ENCODE data around the gene STAT3.
A peak's percentile ranks its signal among the peaks of the same experiment; 100 is the strongest.
"Not testable (repeated sequence)": the region's sequence is repeated elsewhere in the genome, so short reads cannot be mapped to it uniquely, and the experiment has no call there.

Gene STAT3

GRCh38 chr17:42389899-42390298, 1.7 kb upstream of the STAT3 start:
- in situ Hi-C loops (cut with MboI; ENCODE audit: low pct_unique_long_range_greater_than_20kb, low sequenced_read_pairs): loop anchor here (10.0 kb wide), 1 partner anchor 55 kb away; no protein-coding TSS in a partner anchor
- no peak for DNase-seq

GRCh38 chr17:42389135-42389417, 834 bp upstream of the STAT3 start:
- in situ Hi-C loops (cut with MboI; ENCODE audit: low pct_unique_long_range_greater_than_20kb, low sequenced_read_pairs): loop anchor here (10.0 kb wide), 1 partner anchor 54 kb away; no protein-coding TSS in a partner anchor

GRCh38 chr17:42387661-42388380, 421 bp downstream of the STAT3 start:
- in situ Hi-C loops (cut with MboI; ENCODE audit: low pct_unique_long_range_greater_than_20kb, low sequenced_read_pairs): loop anchor here (10.0 kb wide), 1 partner anchor 53 kb away; no protein-coding TSS in a partner anchor
- DNase-seq: peak; percentile 70

More at GRCh38 chr17:42389135-42389417, 834 bp upstream of the STAT3 start:
- no peak for DNase-seq

- in situ Hi-C loops (cut with MboI; ENCODE audit: low pct_unique_long_range_greater_than_20kb, low sequenced_read_pairs): loop anchor here (10.0 kb wide), 1 partner anchor 52 kb away; no protein-coding TSS in a partner anchor
- peak; percentile 61 for DNase-seq
These were observed 1.2 kb downstream of the STAT3 start for GRCh38 chr17:42386777-42387657.

- in situ Hi-C loops (cut with MboI; ENCODE audit: low pct_unique_long_range_greater_than_20kb, low sequenced_read_pairs): loop anchor here (10.0 kb wide), 1 partner anchor 47 kb away; no protein-coding TSS in a partner anchor
- no peak for DNase-seq
These were observed 6.3 kb downstream of the STAT3 start for GRCh38 chr17:42381898-42382297.

- DNase-seq: no peak
- in situ Hi-C loops (cut with MboI; ENCODE audit: low pct_unique_long_range_greater_than_20kb, low sequenced_read_pairs): loop anchor here (10.0 kb wide), 1 partner anchor 46 kb away; no protein-coding TSS in a partner anchor
These were observed 7.3 kb downstream of the STAT3 start for GRCh38 chr17:42380935-42381334.

- peak; percentile 54 for DNase-seq
- in situ Hi-C loops (cut with MboI; ENCODE audit: low pct_unique_long_range_greater_than_20kb, low sequenced_read_pairs): no loop called here
These were observed 9.2 kb downstream of the STAT3 start for GRCh38 chr17:42378959-42379594.

- no peak for DNase-seq
- in situ Hi-C loops (cut with MboI; ENCODE audit: low pct_unique_long_range_greater_than_20kb, low sequenced_read_pairs): no loop called here
These were observed 9.8 kb downstream of the STAT3 start for GRCh38 chr17:42378359-42378958.

- DNase-seq: no peak
- in situ Hi-C loops (cut with MboI; ENCODE audit: low pct_unique_long_range_greater_than_20kb, low sequenced_read_pairs): no loop called here
These were observed 14.3 kb downstream of the STAT3 start for GRCh38 chr17:42373896-42374295.

GRCh38 chr17:42372142-42372541, 16.1 kb downstream of the STAT3 start:
- no peak for DNase-seq
- in situ Hi-C loops (cut with MboI; ENCODE audit: low pct_unique_long_range_greater_than_20kb, low sequenced_read_pairs): no loop called here

- DNase-seq; in situ Hi-C loops (cut with MboI; ENCODE audit: low pct_unique_long_range_greater_than_20kb, low sequenced_read_pairs): not testable (repeated sequence)
These were observed 19.3 kb downstream of the STAT3 start for GRCh38 chr17:42368797-42369561.

GRCh38 chr17:42368310-42368709, 19.9 kb downstream of the STAT3 start:
- DNase-seq; in situ Hi-C loops (cut with MboI; ENCODE audit: low pct_unique_long_range_greater_than_20kb, low sequenced_read_pairs): not testable (repeated sequence)

- in situ Hi-C loops (cut with MboI; ENCODE audit: low pct_unique_long_range_greater_than_20kb, low sequenced_read_pairs); DNase-seq: not testable (repeated sequence)
These were observed 21.8 kb downstream of the STAT3 start for GRCh38 chr17:42366176-42367023.

- in situ Hi-C loops (cut with MboI; ENCODE audit: low pct_unique_long_range_greater_than_20kb, low sequenced_read_pairs): no loop called here
- DNase-seq: no peak
These were observed 23.1 kb downstream of the STAT3 start for GRCh38 chr17:42365136-42365535.

- no peak for DNase-seq
- in situ Hi-C loops (cut with MboI; ENCODE audit: low pct_unique_long_range_greater_than_20kb, low sequenced_read_pairs): no loop called here
These were observed 24.3 kb downstream of the STAT3 start for GRCh38 chr17:42363767-42364585.

- in situ Hi-C loops (cut with MboI; ENCODE audit: low pct_unique_long_range_greater_than_20kb, low sequenced_read_pairs): no loop called here
- DNase-seq: no peak
These were observed 25.0 kb downstream of the STAT3 start for GRCh38 chr17:42363231-42363630.

All from KBM-7 (cell line).